Measurements from ENCODE around the gene ANK3.

- TF ChIP-seq POLR2A (IDR thresholded peaks at IDR 0.05), result no peak
- TF ChIP-seq, protein P1, sequence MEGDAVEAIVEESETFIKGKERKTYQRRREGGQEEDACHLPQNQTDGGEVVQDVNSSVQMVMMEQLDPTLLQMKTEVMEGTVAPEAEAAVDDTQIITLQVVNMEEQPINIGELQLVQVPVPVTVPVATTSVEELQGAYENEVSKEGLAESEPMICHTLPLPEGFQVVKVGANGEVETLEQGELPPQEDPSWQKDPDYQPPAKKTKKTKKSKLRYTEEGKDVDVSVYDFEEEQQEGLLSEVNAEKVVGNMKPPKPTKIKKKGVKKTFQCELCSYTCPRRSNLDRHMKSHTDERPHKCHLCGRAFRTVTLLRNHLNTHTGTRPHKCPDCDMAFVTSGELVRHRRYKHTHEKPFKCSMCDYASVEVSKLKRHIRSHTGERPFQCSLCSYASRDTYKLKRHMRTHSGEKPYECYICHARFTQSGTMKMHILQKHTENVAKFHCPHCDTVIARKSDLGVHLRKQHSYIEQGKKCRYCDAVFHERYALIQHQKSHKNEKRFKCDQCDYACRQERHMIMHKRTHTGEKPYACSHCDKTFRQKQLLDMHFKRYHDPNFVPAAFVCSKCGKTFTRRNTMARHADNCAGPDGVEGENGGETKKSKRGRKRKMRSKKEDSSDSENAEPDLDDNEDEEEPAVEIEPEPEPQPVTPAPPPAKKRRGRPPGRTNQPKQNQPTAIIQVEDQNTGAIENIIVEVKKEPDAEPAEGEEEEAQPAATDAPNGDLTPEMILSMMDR (IDR thresholded peaks at IDR 0.05), result no peak
These were observed 89.5 kb downstream of the ANK3 start for GRCh38 chr10:60299961-60300883.
